ENCODE results near the gene IGF2BP2. TPM values are rescaled to one million over a fixed set of nuclear protein-coding genes. Genes with fewer than 3 reads are reported as not detected.
"Not testable (repeated sequence)": the region's sequence is repeated elsewhere in the genome, so short reads cannot be mapped to it uniquely, and the experiment has no call there.

Gene IGF2BP2
- total RNA-seq, 1 experiment from 2014 or later = 66.2 TPM

- no peak for DNase-seq (ENCODE audit: low spot score)
- BruUV-seq (replicated peaks) = no TSS peak
- POLR2A ChIA-PET (ENCODE audit: low non-redundant PET) = no interaction called here
Observed at GRCh38 chr3:185858502-185859225, 33.8 kb upstream of the IGF2BP2 start.

DNA sequence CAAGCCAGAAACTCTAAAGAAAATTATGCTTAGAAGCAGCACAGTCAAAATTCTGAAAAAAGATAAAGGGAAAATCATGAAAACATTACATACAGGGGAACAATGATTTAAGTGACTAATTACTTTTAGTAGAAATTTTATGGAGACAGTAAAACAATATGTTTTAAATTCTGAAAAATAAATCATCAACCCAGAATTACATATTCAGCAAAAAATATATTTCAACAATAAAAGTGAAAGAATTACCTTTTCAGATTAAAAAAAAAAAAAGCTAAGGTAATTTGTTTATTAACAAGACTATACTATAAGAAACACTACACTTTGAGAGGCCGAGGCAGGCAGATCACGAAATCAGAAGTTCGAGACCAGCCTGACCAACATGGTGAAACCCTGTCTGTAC lies 32.4 kb upstream of the IGF2BP2 start:
- Histone ChIP-seq H3K4me3 (ENCODE audit: low read depth, low read length, poor library complexity, severe bottlenecking) (no peak overlapping the region), H3K27me3 (replicated peaks; ENCODE audit: insufficient read depth, low read depth, low read length, poor library complexity) (no peaks in the 10 kb centered on the region), H3K36me3 (ENCODE audit: insufficient read depth, low read length, poor library complexity, severe bottlenecking) (no peaks in the 10 kb centered on the region), H3K27ac (ENCODE audit: low read depth, low read length, poor library complexity, severe bottlenecking) (no peak overlapping the region), H3K9me3 (ENCODE audit: low read depth, low read length, poor library complexity, severe bottlenecking) (peaks cover 14% of the 10 kb centered on the region), H3K4me1 (ENCODE audit: insufficient read depth, low read length, poor library complexity, severe bottlenecking) (no peaks in the 10 kb centered on the region)
- intact Hi-C loops (cut with micrococcal nuclease; ENCODE audit: unreplicated experiment) = no loop called here
- no TSS peak for BruUV-seq (replicated peaks)
- TF ChIP-seq EZH2 (IDR thresholded peaks at IDR 0.05; ENCODE audit: borderline replicate concordance, low read depth, low read length, poor library complexity, severe bottlenecking) = no peak
- TF ChIP-seq, protein P1, sequence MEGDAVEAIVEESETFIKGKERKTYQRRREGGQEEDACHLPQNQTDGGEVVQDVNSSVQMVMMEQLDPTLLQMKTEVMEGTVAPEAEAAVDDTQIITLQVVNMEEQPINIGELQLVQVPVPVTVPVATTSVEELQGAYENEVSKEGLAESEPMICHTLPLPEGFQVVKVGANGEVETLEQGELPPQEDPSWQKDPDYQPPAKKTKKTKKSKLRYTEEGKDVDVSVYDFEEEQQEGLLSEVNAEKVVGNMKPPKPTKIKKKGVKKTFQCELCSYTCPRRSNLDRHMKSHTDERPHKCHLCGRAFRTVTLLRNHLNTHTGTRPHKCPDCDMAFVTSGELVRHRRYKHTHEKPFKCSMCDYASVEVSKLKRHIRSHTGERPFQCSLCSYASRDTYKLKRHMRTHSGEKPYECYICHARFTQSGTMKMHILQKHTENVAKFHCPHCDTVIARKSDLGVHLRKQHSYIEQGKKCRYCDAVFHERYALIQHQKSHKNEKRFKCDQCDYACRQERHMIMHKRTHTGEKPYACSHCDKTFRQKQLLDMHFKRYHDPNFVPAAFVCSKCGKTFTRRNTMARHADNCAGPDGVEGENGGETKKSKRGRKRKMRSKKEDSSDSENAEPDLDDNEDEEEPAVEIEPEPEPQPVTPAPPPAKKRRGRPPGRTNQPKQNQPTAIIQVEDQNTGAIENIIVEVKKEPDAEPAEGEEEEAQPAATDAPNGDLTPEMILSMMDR (conservative IDR thresholded peaks at IDR 0.05; ENCODE audit: low read depth, low read length) = no peak
- POLR2A ChIA-PET (ENCODE audit: low non-redundant PET) = no interaction called here
- CTCF ChIA-PET = no interaction called here
- DNase-seq (ENCODE audit: low spot score) = no peak

More at GRCh38 chr3:185858502-185859225, 33.8 kb upstream of the IGF2BP2 start:
- intact Hi-C loops (cut with micrococcal nuclease; ENCODE audit: unreplicated experiment) = no loop called here
- no peak overlapping the region for H3K27ac ChIP-seq (ENCODE audit: low read depth, low read length, poor library complexity, severe bottlenecking)
- H3K4me3 ChIP-seq (ENCODE audit: low read depth, low read length, poor library complexity, severe bottlenecking) = no peak overlapping the region
- no peaks in the 10 kb centered on the region for H3K27me3 ChIP-seq (replicated peaks; ENCODE audit: insufficient read depth, low read depth, low read length, poor library complexity)
- TF ChIP-seq, protein P1 (conservative IDR thresholded peaks at IDR 0.05; ENCODE audit: low read depth, low read length) = no peak
- no peak for TF ChIP-seq EZH2 (IDR thresholded peaks at IDR 0.05; ENCODE audit: borderline replicate concordance, low read depth, low read length, poor library complexity, severe bottlenecking)
- no peaks in the 10 kb centered on the region for H3K36me3 ChIP-seq (ENCODE audit: insufficient read depth, low read length, poor library complexity, severe bottlenecking)
- no peaks in the 10 kb centered on the region for H3K4me1 ChIP-seq (ENCODE audit: insufficient read depth, low read length, poor library complexity, severe bottlenecking)
- CTCF ChIA-PET = no interaction called here
- H3K9me3 ChIP-seq (ENCODE audit: low read depth, low read length, poor library complexity, severe bottlenecking) = peaks cover 14% of the 10 kb centered on the region

DNA sequence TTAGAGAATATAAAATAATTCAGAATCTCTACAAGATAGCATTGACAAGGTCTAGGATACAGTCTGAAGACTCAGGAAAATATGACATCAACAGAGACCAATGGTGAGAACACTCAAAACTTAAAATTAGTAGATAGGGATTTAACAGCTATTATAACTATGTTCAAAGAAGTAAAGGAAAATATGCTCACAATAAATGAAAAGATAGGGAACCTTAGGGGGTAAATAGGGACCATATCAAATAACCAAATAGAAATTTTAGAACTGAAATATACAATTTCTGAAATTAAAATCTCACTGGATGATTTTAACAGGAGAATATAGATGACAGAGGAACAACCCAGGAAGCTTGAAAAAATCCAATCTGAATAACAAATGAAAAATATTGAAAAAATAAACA lies 31.8 kb upstream of the IGF2BP2 start:
- peaks cover 14% of the 10 kb centered on the region for H3K9me3 ChIP-seq (ENCODE audit: low read depth, low read length, poor library complexity, severe bottlenecking)
- intact Hi-C loops (cut with micrococcal nuclease; ENCODE audit: unreplicated experiment) = no loop called here
- H3K4me1 ChIP-seq (ENCODE audit: insufficient read depth, low read length, poor library complexity, severe bottlenecking) = no peaks in the 10 kb centered on the region
- no peak overlapping the region for H3K4me3 ChIP-seq (ENCODE audit: low read depth, low read length, poor library complexity, severe bottlenecking)
- BruUV-seq (replicated peaks) = no TSS peak
- TF ChIP-seq EZH2 (IDR thresholded peaks at IDR 0.05; ENCODE audit: borderline replicate concordance, low read depth, low read length, poor library complexity, severe bottlenecking) = no peak
- TF ChIP-seq, protein P1 (conservative IDR thresholded peaks at IDR 0.05; ENCODE audit: low read depth, low read length) = no peak
- DNase-seq (ENCODE audit: low spot score) = no peak
- H3K27ac ChIP-seq (ENCODE audit: low read depth, low read length, poor library complexity, severe bottlenecking) = no peak overlapping the region
- ChIA-PET POLR2A (ENCODE audit: low non-redundant PET) (no interaction called here), CTCF (no interaction called here)
- no peaks in the 10 kb centered on the region for H3K36me3 ChIP-seq (ENCODE audit: insufficient read depth, low read length, poor library complexity, severe bottlenecking)
- no peaks in the 10 kb centered on the region for H3K27me3 ChIP-seq (replicated peaks; ENCODE audit: insufficient read depth, low read depth, low read length, poor library complexity)

DNA sequence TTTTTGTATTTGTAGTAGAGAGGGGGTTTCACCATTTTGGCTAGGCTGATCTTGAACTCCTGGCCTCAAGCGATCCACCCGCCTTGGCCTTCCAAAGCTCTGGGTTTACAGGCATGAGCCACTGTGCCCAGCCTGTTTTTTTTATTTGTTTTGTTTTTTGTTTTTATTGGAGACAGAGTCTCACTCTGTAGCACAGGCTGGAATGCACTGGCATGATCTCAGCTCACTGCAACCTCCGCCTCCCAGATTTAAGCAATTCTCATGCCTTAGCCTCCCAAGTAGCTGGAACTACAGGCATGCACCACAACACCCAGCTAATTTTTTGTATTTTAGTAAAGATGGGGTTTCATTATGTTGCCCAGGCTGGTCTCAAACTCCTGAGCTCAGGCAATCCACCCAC lies 28.9 kb upstream of the IGF2BP2 start:
- intact Hi-C loops (cut with micrococcal nuclease; ENCODE audit: unreplicated experiment); H3K36me3 ChIP-seq (ENCODE audit: insufficient read depth, low read length, poor library complexity, severe bottlenecking); DNase-seq (ENCODE audit: low spot score); BruUV-seq (replicated peaks); H3K27ac ChIP-seq (ENCODE audit: low read depth, low read length, poor library complexity, severe bottlenecking); H3K27me3 ChIP-seq (replicated peaks; ENCODE audit: insufficient read depth, low read depth, low read length, poor library complexity); H3K4me3 ChIP-seq (ENCODE audit: low read depth, low read length, poor library complexity, severe bottlenecking); H3K4me1 ChIP-seq (ENCODE audit: insufficient read depth, low read length, poor library complexity, severe bottlenecking): not testable (repeated sequence)
- H3K9me3 ChIP-seq (ENCODE audit: low read depth, low read length, poor library complexity, severe bottlenecking) = peaks cover 14% of the 10 kb centered on the region
- CTCF ChIA-PET = interaction anchor here (0.6 kb wide), 1 partner anchor 274 kb away, joined by 3 read pairs; no protein-coding TSS in a partner anchor
- POLR2A ChIA-PET (ENCODE audit: low non-redundant PET) = interaction anchor here (0.6 kb wide), 1 partner anchor 295 kb away, joined by 21 read pairs; no protein-coding TSS in a partner anchor

All from A673 (cell line).